ENCODE measurements around the gene GMDS. TPM values are rescaled to one million over a fixed set of nuclear protein-coding genes. Genes with fewer than 3 reads are reported as not detected.

GMDS gene
- total and polyA plus RNA-seq, 2 donors (not counting 3 experiments of a cell fraction or from before 2014, with no cell fraction given), result 9.8 to 23.5 TPM

GRCh38 chr6:2141644-2142290 lies 103.6 kb downstream of the GMDS start:
- DNase-seq (ENCODE audit: low read depth, low spot score) (no peak), FAIRE-seq (no peak)
- no peak overlapping the region for H2AFZ ChIP-seq (ENCODE audit: low read depth, low read length)
- H3K9me1 ChIP-seq (replicated peaks; ENCODE audit: control insufficient read depth, extremely low read depth, insufficient read depth, low read length), result no peaks in the 10 kb centered on the region
- H3K27ac ChIP-seq (ENCODE audit: insufficient read depth, low read depth, low read length), result no peak overlapping the region
- no TSS peak for BruUV-seq (replicated peaks)
- CTCF ChIA-PET, result interaction anchor here (1.2 to 1.4 kb wide), 3 partner anchors 9 to 546 kb away, joined by 3 to 5 read pairs (median 5); no protein-coding TSS in a partner anchor
- H3K9ac ChIP-seq (replicated peaks; ENCODE audit: extremely low read depth, insufficient read depth, low read length), result no peak overlapping the region
- H3K36me3 ChIP-seq (ENCODE audit: control insufficient read depth in 2 of 2, extremely low read depth in 1 of 2, insufficient read depth in 2 of 2, low read length in 2 of 2), result no peaks in the 10 kb centered on the region
- no peak overlapping the region for H3K4me3 ChIP-seq (replicated peaks in 1 of 3; ENCODE audit: insufficient read depth in 1 of 3, low read depth in 1 of 3, low read length in 3 of 3)
- dilution Hi-C loops (cut with MboI; ENCODE audit: extremely low pct_ligation_motif_present, low sequenced_read_pairs), result no loop called here
- no peak overlapping the region for H3K4me2 ChIP-seq (ENCODE audit: insufficient read depth, low read length)
- H3K79me2 ChIP-seq (ENCODE audit: control insufficient read depth, insufficient read depth, low read length), result no peaks in the 10 kb centered on the region
- intact Hi-C loops (cut with micrococcal nuclease), result no loop called here
- H3K27me3 ChIP-seq (ENCODE audit: control insufficient read depth in 2 of 2, insufficient read depth in 2 of 2, low read length in 2 of 2), result no peaks in the 10 kb centered on the region
- no peaks in the 10 kb centered on the region for H4K20me1 ChIP-seq (replicated peaks; ENCODE audit: control insufficient read depth, extremely low read depth, insufficient read depth, low read length)
- POLR2A ChIA-PET, result no interaction called here
- no peaks in the 10 kb centered on the region for H3K9me3 ChIP-seq (replicated peaks; ENCODE audit: control insufficient read depth, insufficient read depth, low read length)
- no peaks in the 10 kb centered on the region for H3K4me1 ChIP-seq (ENCODE audit: control insufficient read depth, extremely low read depth, insufficient read depth, low read length)
- no peak for TF ChIP-seq GATA2 (IDR thresholded peaks at IDR 0.05; ENCODE audit: insufficient read depth, insufficient read length, low read depth, low read length)
- no peak for TF ChIP-seq EZH2 (IDR thresholded peaks at IDR 0.05; ENCODE audit: borderline replicate concordance, low read depth, low read length, severe bottlenecking)
- TF ChIP-seq MAX (IDR thresholded peaks at IDR 0.05; ENCODE audit: insufficient read depth, insufficient read length), result no peak
- TF ChIP-seq POLR2AphosphoS5 (IDR thresholded peaks at IDR 0.05; ENCODE audit: insufficient read depth, low read depth, low read length), result no peak
- TF ChIP-seq MYC (IDR thresholded peaks at IDR 0.05; ENCODE audit: low read depth, low read length), result no peak
- no peak for TF ChIP-seq JUN (IDR thresholded peaks at IDR 0.05; ENCODE audit: borderline replicate concordance, insufficient read depth, insufficient read length, low read depth)
- no peak for TF ChIP-seq POLR2A (IDR thresholded peaks at IDR 0.05; ENCODE audit: low read depth, low read length)
- TF ChIP-seq FOS (IDR thresholded peaks at IDR 0.05; ENCODE audit: borderline replicate concordance, insufficient read depth, low read length), result no peak
- TF ChIP-seq CTCF (IDR thresholded peaks at IDR 0.05; ENCODE audit: extremely low read depth in 1 of 2, insufficient read depth in 1 of 2, low read depth in 1 of 2, low read length in 2 of 2), result no peak

All from endothelial cell of umbilical vein (primary cell).